ENCODE data around the gene PAGE2B.
A peak's percentile ranks its signal among the peaks of the same experiment; 100 is the strongest.
"Not testable (repeated sequence)": the region's sequence is repeated elsewhere in the genome, so short reads cannot be mapped to it uniquely, and the experiment has no call there.

The PAGE2B gene, protein sequence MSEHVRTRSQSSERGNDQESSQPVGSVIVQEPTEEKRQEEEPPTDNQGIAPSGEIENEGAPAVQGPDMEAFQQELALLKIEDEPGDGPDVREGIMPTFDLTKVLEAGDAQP

DNA sequence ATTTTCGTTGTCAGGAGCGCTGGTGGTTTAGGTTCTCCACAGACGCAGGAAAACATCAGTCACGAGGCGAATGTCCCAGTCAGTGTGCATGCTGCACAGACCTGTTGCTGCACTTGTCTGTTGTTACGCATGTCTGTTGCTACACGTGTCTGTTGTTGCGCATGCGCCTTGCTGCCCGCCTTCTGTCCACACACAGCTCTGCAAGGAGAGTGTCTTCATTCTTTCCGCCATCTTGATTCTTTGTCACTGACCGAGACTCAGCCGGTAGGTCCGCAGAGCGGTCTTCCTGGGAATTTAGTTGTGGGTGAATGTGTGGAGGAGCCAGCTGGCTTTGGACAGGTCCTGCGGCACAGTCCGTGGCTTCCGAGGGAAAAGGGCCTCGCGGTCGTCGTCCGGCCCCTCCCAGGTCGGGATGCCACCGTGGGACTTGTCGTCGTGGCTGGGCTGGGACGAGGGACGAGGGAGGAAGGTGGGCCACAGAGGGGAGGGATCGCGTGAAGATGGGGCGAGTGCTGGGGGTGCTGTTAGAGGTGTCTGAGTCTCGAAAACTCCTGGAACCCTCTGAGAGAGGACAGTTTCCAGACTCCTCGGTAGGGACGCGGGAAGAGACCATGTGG, at the start of gene PAGE2B:
Gene PAGE2B, plus strand, starts transcription at position 180 of the 617 bp plus-strand sequence. CDS start 1,012 bp downstream, outside the sequence.
- no peak for DNase-seq (ENCODE audit: low spot score)

DNA sequence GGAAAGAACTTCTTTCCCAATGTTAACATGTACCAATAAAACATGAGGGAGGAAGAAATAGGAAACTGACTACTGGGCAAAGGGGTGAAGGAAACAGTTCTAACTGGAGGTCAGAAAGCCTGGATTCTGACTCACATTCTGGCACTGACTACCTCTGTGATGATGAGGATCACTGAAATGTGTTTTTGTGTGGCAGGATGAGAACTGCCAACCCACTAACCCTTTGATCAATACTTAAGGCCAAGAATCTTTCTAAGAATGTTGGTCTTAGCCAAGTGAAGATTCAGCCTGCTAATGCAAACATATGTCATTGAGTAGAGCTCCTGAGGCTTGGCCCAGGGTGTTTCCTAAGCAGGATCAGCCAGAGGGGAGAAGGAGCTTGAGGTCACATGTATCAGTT, 48.7 kb upstream of the PAGE2B start:
- no peak for DNase-seq (ENCODE audit: low spot score)

DNA sequence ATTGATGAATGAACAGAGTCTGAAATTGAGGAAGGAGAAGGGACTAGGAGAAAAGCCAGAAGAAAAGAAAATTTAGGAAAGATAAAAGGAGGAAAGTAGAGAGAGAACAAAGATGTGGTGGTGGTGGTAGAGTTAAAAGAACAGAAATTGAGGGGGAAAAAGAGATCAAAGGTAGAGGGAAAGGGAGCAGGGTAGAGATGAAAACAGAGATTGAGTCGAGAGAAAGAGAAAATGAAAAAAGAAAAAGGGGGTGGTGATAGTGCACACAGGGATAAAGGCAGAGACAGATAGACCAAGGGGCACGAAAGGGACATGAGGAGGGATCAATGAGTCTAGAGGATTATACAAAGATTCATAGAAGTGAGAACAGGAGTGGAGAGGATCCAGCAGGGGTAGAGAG, 48.0 kb upstream of the PAGE2B start:
- no peak for DNase-seq (ENCODE audit: low spot score)

DNA sequence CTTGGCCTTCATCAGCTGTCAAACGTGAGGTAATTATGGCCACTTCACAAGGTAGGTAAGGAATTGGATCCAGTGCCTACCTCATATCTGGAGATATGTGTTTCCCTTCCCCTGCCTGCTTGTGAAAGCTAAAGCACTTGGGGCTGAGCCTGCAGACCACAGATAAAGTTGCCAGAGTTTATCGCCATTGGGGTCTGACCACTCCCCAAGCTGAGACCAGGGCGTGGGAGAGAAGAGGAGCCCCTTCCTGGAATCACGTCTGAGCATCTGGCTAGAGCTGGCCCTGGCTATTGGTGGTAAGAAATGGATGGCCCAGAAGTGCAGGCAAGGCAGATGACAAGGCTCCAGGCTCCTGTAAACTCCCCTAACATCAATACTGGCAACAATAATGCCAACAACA, 46.8 kb upstream of the PAGE2B start:
- DNase-seq (ENCODE audit: low spot score): no peak

DNA sequence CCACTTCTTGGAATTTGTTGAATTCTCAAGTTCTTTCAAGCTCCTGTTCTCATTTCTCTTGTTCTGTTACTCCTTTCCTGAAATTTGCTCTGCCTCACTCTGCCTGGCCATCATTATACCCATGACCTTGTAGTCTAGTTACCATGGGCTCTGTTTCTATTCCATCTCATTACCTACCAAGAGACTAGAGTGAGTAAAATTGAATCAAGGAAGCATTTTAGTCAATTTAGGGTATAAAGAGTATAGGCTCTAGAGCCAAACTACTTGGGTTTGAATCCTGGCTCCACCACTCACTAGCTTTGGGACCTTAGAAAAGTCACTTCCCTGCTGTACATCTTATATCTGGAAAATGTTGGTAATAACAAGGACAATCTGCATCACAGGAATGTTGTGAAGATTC, 46.2 kb upstream of the PAGE2B start:
- no peak for DNase-seq (ENCODE audit: low spot score)

DNA sequence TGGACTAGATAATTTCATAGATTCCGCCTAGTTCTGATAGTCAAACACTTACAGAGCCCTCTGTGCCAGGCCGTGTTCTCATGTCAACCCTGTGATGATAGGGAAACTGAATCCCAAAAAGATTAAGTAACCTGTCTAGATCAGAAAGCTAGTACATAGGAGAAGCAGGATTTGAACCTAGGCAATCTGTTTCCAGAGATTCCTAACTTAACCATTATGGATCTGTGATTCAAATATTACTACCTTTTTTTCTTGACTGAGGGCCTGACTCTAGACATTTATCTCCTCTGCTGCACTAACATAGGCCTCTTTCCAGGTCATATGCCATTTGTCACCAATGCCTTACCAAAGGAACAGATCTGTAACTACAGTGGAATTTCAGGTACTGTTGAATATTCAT, 45.5 kb upstream of the PAGE2B start:
- DNase-seq (ENCODE audit: low spot score): no peak

DNA sequence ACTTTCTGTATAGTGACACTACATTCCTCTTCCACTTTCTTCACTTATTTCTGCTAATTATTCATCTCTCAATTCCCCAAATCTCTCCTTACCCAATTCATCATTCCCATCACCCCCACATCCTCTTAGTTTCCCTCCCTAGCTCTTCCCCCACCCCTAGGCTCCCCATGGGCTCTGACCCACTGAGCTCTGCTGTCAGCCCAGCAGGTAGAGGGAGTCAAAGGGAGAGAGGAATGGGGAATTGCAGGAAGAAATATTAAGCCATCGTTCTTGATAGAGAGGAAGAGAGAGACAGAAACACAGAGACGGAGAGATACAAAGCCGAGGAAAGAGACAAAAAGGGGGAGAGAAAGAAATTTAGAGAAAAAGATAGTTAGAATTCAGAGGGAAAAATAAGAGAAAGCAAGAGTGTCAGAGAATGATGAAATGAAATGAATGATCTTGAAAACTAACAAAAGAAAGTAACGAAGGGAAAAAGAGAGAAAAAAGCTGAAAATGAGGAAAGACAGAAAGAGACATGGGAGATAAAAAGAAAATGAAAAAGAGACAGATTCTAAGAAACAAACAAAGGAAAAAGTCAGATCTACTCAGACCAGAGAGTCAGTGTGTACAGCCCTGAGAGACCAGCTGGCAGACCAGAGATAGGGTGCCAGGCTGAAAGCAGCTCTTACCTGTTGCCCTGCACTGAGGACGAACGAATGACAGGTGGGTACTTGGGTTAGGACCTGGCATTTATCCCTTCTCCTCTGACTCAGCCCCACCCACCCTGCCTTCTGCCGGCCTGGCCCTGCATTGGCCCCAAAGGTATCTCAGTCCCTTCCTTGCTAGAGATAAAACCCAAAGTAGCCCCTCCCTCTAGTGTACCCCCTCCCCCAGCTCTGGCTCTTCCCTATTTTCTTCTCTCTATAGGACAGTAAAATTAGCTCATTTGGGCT, 44.3 kb upstream of the PAGE2B start, which contains the start of gene ALAS2:
Gene ALAS2, minus strand, starts transcription at position 707 of the 935 bp plus-strand sequence. CDS start 4,977 bp downstream, outside the sequence.
- no peak for DNase-seq (ENCODE audit: low spot score)

DNA sequence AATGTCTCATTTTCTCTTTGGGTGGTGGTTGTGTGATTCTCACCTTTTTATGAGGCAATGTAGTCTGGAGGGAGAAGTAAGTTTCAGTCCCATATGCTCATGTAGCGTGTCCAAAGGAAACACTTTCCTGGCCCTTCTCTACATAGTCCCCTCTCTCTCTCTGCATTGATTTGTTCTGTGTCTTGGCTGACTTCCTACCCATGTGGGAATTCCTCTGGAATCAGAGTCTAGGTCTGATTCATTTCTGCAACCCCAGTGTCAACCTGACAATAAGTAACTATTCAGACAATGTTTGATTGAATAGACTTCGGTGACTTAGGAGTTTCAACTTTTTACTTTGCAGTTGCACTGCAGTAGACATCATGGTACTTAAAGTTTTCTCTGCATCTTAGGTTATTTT, 41.4 kb upstream of the PAGE2B start:
- DNase-seq (ENCODE audit: low spot score): no peak

DNA sequence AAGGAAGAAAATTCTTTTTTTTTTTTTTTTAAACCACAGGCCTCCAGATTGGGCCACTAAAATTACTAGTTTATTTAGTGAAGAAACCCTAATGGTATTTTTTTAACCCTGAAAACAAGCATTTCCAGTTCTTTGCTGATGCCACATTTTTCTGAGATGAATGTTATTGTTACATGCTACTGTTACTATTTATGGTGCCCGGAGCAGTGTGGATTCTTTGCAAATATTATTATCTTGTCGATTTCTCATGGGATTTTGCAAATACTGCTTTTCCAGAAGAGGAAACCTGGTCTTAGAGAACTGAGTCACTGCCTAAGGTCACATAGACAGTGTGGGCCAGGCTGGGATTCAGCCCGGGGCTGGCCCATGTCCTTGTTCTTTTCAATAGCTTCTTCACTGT, 35.4 kb upstream of the PAGE2B start:
- DNase-seq (ENCODE audit: low spot score): no peak

DNA sequence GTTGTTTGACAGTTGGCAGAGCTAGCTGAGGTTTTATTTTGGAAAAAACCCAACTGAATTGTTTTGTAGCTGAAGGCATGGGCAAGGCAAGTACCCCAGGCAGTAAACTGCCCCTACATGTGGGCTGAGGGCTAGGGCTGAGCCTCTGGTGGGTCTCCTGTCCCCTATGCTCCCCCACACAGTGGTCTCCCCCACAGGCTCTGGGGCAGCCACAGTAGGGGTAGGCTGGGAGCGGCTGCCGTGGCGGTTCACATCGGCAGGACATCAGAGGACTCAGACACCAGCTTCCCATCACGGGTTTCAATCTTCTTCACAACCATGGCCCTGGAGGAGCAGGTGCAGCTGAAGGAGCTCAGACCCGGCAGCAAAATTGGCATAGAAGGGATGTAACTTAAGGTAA, 33.3 kb upstream of the PAGE2B start:
- DNase-seq (ENCODE audit: low spot score): no peak

DNA sequence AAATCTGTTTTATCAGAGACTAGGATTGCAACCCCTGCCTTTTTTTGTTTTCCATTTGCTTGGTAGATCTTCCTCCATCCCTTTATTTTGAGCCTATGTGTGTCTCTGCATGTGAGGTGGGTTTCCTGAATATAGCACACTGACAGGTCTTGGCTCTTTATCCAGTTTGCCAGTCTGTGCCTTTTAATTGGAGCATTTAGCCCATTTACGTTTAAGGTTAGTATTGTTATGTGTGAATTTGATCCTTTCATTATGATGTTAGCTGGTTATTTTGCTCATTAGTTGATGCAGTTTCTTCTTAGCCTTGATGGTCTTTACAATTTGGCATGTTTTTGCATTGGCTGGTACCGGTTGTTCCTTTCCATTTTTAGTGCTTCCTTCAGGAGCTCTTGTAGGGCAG, 24.2 kb upstream of the PAGE2B start:
- not testable (repeated sequence) for DNase-seq (ENCODE audit: low spot score)

DNA sequence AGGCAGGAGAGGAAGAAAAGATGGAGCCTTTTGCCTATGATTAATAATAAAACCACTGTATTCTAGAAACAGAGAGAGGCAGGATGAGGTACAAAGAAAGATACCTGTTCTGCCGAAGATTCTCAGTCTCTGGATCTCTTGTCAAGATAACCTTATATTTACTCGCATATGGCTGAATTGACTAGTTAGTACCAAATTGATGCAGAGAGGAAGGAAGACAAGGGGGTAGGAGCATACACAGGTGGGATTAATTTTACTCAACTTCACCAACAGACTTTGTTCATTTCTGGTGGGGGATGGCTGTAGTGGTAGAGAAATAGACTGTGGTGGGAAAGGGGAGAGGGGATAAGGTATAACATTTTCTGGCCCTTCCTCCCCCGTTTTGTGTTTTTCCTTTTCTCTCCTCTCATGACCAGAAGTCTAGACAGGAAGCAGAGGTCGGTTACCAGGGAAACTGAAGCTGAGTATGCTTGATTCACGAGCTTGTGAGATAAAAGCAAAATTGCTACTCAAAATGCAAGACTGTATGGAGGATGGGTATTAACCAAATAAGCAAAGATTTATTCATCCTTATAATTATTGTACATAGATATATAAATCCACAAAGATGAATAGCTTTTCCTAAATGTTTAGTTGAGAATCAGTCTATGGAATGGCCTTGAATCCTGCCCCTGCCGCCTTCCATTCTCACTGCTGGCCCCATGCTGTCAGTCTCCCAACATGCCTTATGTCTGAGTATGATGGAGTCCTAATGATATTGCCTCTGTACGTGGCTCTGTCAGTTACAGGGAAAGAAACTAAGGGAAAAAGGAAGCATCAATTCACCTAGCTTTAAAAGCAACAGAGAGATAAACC, 17.8 kb upstream of the PAGE2B start:
- peak; percentile 67 for DNase-seq (ENCODE audit: low spot score)

DNA sequence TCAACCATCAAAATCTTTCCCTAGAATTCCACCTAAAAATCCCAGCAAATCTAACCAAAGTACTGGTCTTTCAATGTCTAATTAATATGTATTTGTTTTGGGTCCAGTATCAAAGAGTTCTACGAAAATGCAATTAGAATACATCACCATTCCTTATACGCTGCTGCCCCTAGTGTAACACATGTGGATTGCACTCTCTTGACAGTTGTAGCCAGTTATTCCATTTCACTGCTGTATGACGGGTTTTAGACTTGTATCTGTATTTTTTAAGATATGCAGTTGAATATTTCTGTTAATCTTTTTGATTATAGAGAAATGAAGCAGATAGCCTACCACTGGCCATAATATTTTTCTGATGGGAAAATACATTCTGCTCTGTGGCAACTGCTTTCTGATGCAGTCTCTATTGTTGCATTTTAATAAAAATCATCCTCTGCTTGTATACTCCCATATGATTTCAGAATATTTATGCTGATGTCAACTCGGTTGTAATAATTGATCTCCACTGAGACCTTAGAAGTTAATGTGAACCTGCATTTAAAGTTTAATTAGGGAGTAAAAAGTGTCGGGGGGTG, 17.1 kb upstream of the PAGE2B start:
- DNase-seq (ENCODE audit: low spot score): peak; percentile 57

DNA sequence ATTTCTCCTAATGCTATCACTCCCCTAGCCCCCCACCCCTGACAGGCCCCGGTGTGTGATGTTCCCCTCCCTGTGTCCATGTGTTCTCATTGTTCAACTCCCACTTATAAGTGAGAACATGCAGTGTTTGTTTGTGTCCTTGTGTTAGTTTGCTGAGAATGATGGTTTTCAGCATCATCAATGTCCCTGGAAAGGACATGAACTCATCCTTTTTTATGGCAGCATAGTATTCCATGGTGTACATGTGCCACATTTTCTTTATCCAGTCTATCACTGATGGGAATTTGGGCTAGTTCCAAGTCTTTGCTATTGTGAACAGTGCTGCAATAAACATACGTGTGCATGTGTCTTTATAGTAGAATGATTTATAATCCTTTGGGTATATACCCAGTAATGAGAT, 7.7 kb upstream of the PAGE2B start:
- not testable (repeated sequence) for DNase-seq (ENCODE audit: low spot score)

DNA sequence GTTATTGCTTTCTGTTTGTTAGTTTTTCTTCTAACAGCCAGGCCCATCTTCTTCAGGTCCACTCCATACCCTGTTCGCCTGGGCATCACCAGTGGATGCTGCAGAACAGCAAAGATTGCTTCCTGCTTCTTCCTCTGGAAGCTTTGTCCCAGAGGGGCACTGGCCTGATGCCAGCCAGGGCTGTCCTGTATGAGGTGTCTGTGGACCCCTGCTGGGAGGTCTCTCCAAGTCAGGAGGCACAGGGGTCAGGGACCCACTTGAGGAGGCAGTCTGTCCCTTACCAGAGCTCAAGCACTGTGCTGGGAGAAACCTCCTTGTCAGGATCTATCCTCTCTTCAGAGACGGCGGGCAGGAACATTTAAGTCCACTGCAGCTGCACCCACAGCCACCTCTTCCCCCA, 2.5 kb upstream of the PAGE2B start:
- DNase-seq (ENCODE audit: low spot score): no peak

DNA sequence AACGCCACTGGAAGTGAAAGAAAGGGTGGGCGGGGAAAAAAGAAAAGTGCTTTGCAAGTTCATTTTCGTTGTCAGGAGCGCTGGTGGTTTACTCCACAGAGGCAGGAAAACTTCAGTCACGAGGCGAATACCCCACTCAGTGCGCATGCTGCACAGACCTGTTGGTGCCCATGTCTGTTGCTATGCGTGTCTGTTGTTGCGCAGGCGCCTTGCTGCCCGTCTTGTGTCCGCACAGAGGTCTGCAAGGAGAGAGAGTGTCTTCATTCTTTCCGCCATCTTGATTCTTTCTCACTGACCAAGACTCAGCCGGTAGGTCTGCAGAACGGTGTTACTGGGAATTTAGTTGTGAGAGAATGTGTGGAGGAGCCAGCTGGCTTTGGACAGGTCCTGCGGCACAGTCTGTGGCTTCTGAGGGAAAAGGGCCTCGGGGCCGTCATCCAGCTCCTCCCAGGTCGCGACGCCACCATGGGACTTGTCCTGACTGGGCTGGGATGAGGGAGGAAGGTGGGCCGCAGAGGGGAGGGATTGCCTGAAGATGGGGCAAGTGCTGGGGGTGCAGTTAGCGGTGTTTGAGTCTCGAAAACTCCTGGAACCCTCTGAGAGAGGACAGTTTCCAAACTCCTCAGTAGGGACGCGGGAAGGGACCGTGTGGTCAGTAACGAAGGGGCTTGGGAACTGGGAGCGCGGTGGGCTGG, 14.1 kb downstream of the PAGE2B start, which contains the start of gene PAGE2:
Gene PAGE2, plus strand, starts transcription at position 224 of the 695 bp plus-strand sequence. CDS start 1,003 bp downstream, outside the sequence.
- DNase-seq (ENCODE audit: low spot score): no peak

DNA sequence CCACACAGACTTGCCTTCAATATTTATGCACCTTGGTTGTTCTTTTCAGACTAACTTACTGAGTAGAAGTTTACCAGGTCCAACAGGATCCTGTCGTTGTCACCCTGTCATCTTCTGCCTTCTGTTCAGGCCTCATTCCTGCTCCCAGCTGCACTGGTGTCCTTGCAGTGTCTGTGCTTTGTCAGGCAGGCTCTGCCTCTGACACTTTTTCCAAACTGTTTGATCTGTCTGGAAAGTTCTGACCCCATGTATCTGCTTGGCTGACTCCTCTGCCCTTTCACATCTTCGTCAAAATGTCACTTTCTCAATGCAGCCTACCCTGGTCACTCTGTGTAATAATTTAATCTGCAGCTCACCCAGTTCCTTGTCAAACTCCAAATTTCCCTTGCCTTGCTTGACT, 23.9 kb downstream of the PAGE2B start:
- DNase-seq (ENCODE audit: low spot score): no peak

DNA sequence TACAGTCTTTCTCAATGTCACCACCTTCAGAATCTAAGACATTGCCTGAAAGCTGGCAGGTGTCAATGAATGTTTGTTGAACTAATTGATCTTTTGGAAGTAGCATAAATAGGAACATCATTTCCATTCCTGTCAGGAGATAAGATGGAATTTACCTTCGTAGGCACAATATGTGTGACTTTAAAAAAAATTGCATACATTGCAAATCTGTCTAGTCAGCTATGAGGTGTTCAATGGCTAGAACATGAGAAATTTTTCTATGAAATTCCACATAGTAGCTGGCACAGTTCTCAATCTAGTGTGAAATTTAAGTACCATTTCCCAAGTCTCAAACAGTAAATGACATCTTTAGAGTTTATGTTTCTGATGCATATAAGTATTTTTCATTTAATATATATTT, 24.3 kb downstream of the PAGE2B start:
- no peak for DNase-seq (ENCODE audit: low spot score)

DNA sequence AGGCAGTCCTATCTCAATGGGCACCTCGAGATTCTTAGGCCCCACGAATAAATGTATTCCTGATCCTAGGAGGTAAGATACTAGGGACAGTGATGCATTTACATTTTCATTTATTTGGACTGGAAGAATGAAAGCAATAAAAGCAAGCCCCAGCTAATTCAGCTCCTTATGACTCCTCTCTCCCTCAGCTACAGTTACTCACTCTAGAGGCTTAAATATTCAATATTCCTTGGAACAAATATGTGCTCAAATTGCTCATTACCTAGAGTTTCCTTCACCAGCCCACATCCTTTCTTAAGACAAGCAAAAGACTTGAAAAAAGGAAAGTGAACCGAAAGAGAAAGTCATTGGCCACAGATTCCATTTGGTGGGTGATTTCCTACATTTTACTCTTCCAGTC, 27.9 kb downstream of the PAGE2B start:
- no peak for DNase-seq (ENCODE audit: low spot score)

DNA sequence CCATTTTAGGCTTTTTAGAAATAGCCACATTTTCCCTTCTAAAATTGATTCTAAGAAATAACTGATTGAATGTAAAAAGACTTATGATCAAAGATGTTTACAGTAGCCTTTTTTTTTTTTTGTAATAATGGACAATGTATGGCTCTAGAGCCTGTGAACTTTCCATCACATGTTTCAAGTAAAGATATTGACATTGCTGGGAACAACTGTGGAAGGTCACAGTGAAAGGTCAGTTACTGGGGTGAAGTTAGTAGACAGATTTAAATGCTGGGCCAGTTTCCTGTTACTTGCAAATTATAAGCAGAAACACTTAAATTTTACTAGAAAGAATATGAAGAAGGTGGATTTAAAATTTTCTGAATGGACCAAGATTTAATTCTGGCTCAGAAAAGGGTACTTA, 32.4 kb downstream of the PAGE2B start:
- no peak for DNase-seq (ENCODE audit: low spot score)

DNA sequence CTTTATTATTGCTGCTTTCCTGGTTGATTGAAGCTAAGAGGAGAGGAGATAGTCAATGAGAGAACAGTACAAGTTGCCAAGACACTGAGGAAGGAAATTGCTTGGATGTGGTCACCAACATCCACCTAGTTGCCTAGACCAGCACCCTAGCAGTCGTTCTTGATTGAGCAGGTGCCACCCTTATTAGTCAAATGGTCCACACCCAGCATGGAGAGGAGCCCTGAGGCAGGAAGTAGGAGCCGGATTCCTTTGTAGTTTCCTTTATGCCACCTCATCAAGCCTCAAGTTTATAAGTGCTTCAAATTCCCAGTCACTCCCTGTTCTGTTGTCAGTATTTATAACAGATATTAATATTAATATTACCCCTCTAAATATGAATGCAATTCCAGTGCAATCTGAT, 33.1 kb downstream of the PAGE2B start:
- no peak for DNase-seq (ENCODE audit: low spot score)

Data from CD4-positive, alpha-beta T cell treated with Interleukin-15 for 4 hours (primary cell).